Hepatocyte (in vitro differentiated cells): Measurements from ENCODE around the gene METAP1D. TPM values are rescaled to one million over a fixed set of nuclear protein-coding genes. Genes with fewer than 3 reads are reported as not detected.

Experiments used
- DNase-seq: peaks from one replicate; pipeline ENCODE4 v3.0.0-alpha.2; 2016; ENCODE audit warnings: low spot score
- H2AFZ ChIP-seq: fragments of 200-600 bp; sonication (generic); 2 replicates; pipeline ENCODE4 v1.6.0; 2016; ENCODE audit warnings: antibody characterized with exemption, mild to moderate bottlenecking
- H3K27ac ChIP-seq: fragments of 200-600 bp; sonication (generic); 2 replicates; pipeline ENCODE4 v1.5.1; 2016; ENCODE audit warnings: mild to moderate bottlenecking
- H3K27me3 ChIP-seq: fragments of 200-600 bp; sonication (generic); 2 replicates; pipeline ENCODE4 v1.6.1; 2016
- H3K36me3 ChIP-seq: fragments of 200-600 bp; sonication (generic); replicated peaks from 2 replicates; pipeline ENCODE4 v1.5.1; 2016; ENCODE audit warnings: low read depth; ENCODE audit not compliant: insufficient read depth
- H3K4me1 ChIP-seq: fragments of 200-600 bp; sonication (generic); 2 replicates; pipeline ENCODE4 v1.5.1; 2016; ENCODE audit warnings: mild to moderate bottlenecking, moderate library complexity; ENCODE audit not compliant: insufficient read depth
- H3K4me2 ChIP-seq: fragments of 200-600 bp; sonication (generic); 2 replicates; pipeline ENCODE4 v1.6.0; 2016
- H3K4me3 ChIP-seq: fragments of 200-600 bp; sonication (generic); 2 replicates; pipeline ENCODE4 v1.5.1; 2016; ENCODE audit warnings: mild to moderate bottlenecking
- H3K79me2 ChIP-seq: fragments of 200-600 bp; sonication (generic); 2 replicates; pipeline ENCODE4 v1.6.0; 2017; ENCODE audit warnings: mild to moderate bottlenecking
- H3K9me2 ChIP-seq: fragments of 200-600 bp; sonication (generic); replicated peaks from 2 replicates; pipeline ENCODE4 v1.6.0; 2017; ENCODE audit warnings: mild to moderate bottlenecking; ENCODE audit not compliant: insufficient read depth
- H3K9me3 ChIP-seq: fragments of 200-600 bp; sonication (generic); 2 replicates; pipeline ENCODE4 v1.5.1; 2016; ENCODE audit warnings: low read depth, mild to moderate bottlenecking
- H4K20me1 ChIP-seq: fragments of 200-600 bp; sonication (generic); 2 replicates; pipeline ENCODE4 v1.6.0; 2016; ENCODE audit warnings: mild to moderate bottlenecking; ENCODE audit not compliant: insufficient read depth, poor library complexity, severe bottlenecking
- EZH2 ChIP-seq: fragments of 200-600 bp; sonication (generic); IDR thresholded peaks from 2 replicates; pipeline ENCODE4 v1.6.1; 2016; ENCODE audit warnings: antibody characterized with exemption, mild to moderate bottlenecking, borderline replicate concordance
- EZH2phosphoT487 ChIP-seq: fragments of 200-600 bp; sonication (generic); IDR thresholded peaks from one replicate; pipeline ENCODE4 v1.6.1; 2018; ENCODE audit warnings: antibody characterized with exemption, mild to moderate bottlenecking, low read depth, moderate library complexity; ENCODE audit not compliant: unreplicated experiment, severe bottlenecking
- WGBS: methylation state at CpG from one replicate; pipeline ENCODE4 v1.1.6; 2016; ENCODE audit warnings: low lambda C conversion rate; ENCODE audit errors: missing lambda C conversion rate; 5-methylcytosine and 5-hydroxymethylcytosine counted together
- polyA plus RNA-seq: library from polyadenylated mRNA; unstranded; fragments of >200 nt; fragmentation: Nextera tagmentation; extraction: Ambion mirVana; gene quantifications from 2 replicates; pipeline ENCODE4 v1.2.1, GENCODE V29; 2016
- total RNA-seq: library from RNA; depleted of rRNA; stranded (reverse); fragments of >200 nt; gene quantifications from 2 replicates; pipeline ENCODE4 v1.2.3, GENCODE V29; 2014
- TF ChIP-seq, protein P1 (sequence below): fragments of 200-600 bp; sonication (generic); IDR thresholded peaks from 2 replicates; pipeline ENCODE4 v1.5.1; 2016; ENCODE audit warnings: antibody characterized with exemption, mild to moderate bottlenecking; ENCODE audit not compliant: poor library complexity

Gene METAP1D
- total and polyA plus RNA-seq, 2 experiments from 2014 or later = 2.8 to 6.0 TPM

GRCh38 chr2:172116107-172116506 is 116.4 kb downstream of the METAP1D start:
- no peak for DNase-seq
- Histone ChIP-seq H3K79me2 (no peaks in the 10 kb centered on the region), H3K4me1 (no peaks in the 10 kb centered on the region), H3K4me3 (no peak overlapping the region), H3K27ac (no peak overlapping the region), H3K27me3 (peaks cover 18% of the 10 kb centered on the region), H3K4me2 (no peak overlapping the region), H4K20me1 (no peaks in the 10 kb centered on the region), H3K36me3 (no peaks in the 10 kb centered on the region), H3K9me3 (no peaks in the 10 kb centered on the region), H2AFZ (no peak overlapping the region), H3K9me2 (no peaks in the 10 kb centered on the region)
- TF ChIP-seq EZH2phosphoT487 = no peak
- TF ChIP-seq, protein P1, sequence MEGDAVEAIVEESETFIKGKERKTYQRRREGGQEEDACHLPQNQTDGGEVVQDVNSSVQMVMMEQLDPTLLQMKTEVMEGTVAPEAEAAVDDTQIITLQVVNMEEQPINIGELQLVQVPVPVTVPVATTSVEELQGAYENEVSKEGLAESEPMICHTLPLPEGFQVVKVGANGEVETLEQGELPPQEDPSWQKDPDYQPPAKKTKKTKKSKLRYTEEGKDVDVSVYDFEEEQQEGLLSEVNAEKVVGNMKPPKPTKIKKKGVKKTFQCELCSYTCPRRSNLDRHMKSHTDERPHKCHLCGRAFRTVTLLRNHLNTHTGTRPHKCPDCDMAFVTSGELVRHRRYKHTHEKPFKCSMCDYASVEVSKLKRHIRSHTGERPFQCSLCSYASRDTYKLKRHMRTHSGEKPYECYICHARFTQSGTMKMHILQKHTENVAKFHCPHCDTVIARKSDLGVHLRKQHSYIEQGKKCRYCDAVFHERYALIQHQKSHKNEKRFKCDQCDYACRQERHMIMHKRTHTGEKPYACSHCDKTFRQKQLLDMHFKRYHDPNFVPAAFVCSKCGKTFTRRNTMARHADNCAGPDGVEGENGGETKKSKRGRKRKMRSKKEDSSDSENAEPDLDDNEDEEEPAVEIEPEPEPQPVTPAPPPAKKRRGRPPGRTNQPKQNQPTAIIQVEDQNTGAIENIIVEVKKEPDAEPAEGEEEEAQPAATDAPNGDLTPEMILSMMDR = no peak
- TF ChIP-seq EZH2 = no peak
- WGBS = 80% methylated on average over 5 of the region's 5 CpGs

DNA sequence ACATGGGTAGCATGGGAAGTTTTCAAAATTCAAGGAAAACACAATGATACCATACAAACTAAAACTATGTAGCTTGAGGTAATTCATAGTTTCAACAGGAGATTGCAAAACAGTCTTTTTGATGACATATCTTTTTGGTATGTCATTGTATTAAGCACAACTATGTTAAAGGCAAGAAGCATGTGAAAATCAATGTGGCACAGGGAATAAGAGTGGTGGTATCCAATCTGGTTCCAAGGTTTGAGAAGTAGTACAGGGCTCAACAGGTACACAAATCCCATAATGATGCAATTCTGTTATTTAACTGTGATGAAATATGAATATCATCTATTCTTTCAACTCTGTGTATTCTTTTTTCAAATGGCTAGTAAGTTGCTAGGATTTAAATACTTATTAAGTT is 119.3 kb downstream of the METAP1D start:
- no peaks in the 10 kb centered on the region for H3K36me3 ChIP-seq
- peaks cover 11% of the 10 kb centered on the region for H3K27me3 ChIP-seq
- no peaks in the 10 kb centered on the region for H4K20me1 ChIP-seq
- no peak overlapping the region for H2AFZ ChIP-seq
- H3K4me2 ChIP-seq = no peak overlapping the region
- no peaks in the 10 kb centered on the region for H3K9me2 ChIP-seq
- no peaks in the 10 kb centered on the region for H3K4me1 ChIP-seq
- no peaks in the 10 kb centered on the region for H3K9me3 ChIP-seq
- no peak overlapping the region for H3K27ac ChIP-seq
- TF ChIP-seq, protein P1 = no peak
- TF ChIP-seq EZH2phosphoT487 = no peak
- TF ChIP-seq EZH2 = no peak
- DNase-seq = no peak
- H3K79me2 ChIP-seq = no peaks in the 10 kb centered on the region
- no peak overlapping the region for H3K4me3 ChIP-seq

- no peaks in the 10 kb centered on the region for H4K20me1 ChIP-seq
- H3K4me3 ChIP-seq = no peak overlapping the region
- H2AFZ ChIP-seq = no peak overlapping the region
- H3K9me3 ChIP-seq = no peaks in the 10 kb centered on the region
- H3K4me2 ChIP-seq = no peak overlapping the region
- 47% methylated on average over 2 of the region's 2 CpGs for WGBS
- H3K4me1 ChIP-seq = no peaks in the 10 kb centered on the region
- no peak for DNase-seq
- no peaks in the 10 kb centered on the region for H3K79me2 ChIP-seq
- H3K27ac ChIP-seq = no peak overlapping the region
- no peak for TF ChIP-seq EZH2phosphoT487
- no peak for TF ChIP-seq EZH2
- TF ChIP-seq, protein P1 = no peak
- H3K9me2 ChIP-seq = no peaks in the 10 kb centered on the region
- no peaks in the 10 kb centered on the region for H3K36me3 ChIP-seq
- peaks cover 11% of the 10 kb centered on the region for H3K27me3 ChIP-seq
Observed at GRCh38 chr2:172120118-172120517, 120.4 kb downstream of the METAP1D start.

DNA sequence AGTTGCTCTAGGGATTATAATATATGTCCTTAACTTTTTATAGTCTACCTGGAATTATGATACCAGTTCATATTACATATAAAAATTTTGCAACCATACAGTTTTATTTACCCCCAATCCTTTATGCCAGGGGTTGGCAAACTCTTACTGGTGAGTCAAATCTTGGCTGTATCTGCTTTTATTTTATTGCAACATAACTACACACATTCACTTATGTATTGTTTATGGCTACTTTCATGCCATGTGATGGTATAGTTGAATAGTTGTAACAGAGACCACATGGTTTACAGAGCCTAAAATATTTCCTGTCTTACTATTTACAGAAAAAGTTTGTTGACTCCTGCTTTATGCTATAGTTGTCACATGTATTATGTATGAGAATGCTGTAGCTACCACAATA is 128.7 kb downstream of the METAP1D start:
- H3K4me2 ChIP-seq = no peak overlapping the region
- H2AFZ ChIP-seq = no peak overlapping the region
- H3K36me3 ChIP-seq = no peaks in the 10 kb centered on the region
- no peaks in the 10 kb centered on the region for H3K79me2 ChIP-seq
- TF ChIP-seq, protein P1 = no peak
- TF ChIP-seq EZH2phosphoT487 (no peak), EZH2 (no peak)
- no peaks in the 10 kb centered on the region for H3K27me3 ChIP-seq
- H3K9me3 ChIP-seq = no peaks in the 10 kb centered on the region
- no peaks in the 10 kb centered on the region for H3K9me2 ChIP-seq
- H3K4me1 ChIP-seq = no peaks in the 10 kb centered on the region
- no peak overlapping the region for H3K4me3 ChIP-seq
- no peak for DNase-seq
- H3K27ac ChIP-seq = no peak overlapping the region
- no peaks in the 10 kb centered on the region for H4K20me1 ChIP-seq
